ENCODE data around the gene YWHAH. TPM values are rescaled to one million over a fixed set of nuclear protein-coding genes. Genes with fewer than 3 reads are reported as not detected.
A peak's percentile ranks its signal among the peaks of the same experiment; 100 is the strongest.

Gene YWHAH
- total RNA-seq, 1 donor: 146 TPM

GRCh38 chr22:31937341-31937740 is 7.0 kb upstream of the YWHAH start:
- Histone ChIP-seq H3K27me3 (ENCODE audit: insufficient read depth, low read length) (peaks cover 7% of the 10 kb centered on the region), H3K4me3 (ENCODE audit: insufficient read depth, low read length) (no peak overlapping the region), H3K36me3 (ENCODE audit: insufficient read depth, low read length) (no peaks in the 10 kb centered on the region), H4K20me1 (ENCODE audit: insufficient read depth, low read length) (no peaks in the 10 kb centered on the region), H3K4me1 (ENCODE audit: insufficient read depth, low read length) (no peaks in the 10 kb centered on the region), H3K27ac (ENCODE audit: low read depth, low read length) (no peak overlapping the region), H3K79me2 (ENCODE audit: insufficient read depth, low read length) (no peaks in the 10 kb centered on the region), H3K4me2 (ENCODE audit: insufficient read depth, low read length) (no peak overlapping the region), H2AFZ (ENCODE audit: low read length) (no peak overlapping the region), H3K9me3 (ENCODE audit: low read depth, low read length) (no peaks in the 10 kb centered on the region)
- no peak for DNase-seq (ENCODE audit: insufficient read length, low spot score, missing footprints)
- TF ChIP-seq CTCF (IDR thresholded peaks at IDR 0.05; ENCODE audit: extremely low read depth, low read depth, low read length): no peak

- Histone ChIP-seq H3K27ac (ENCODE audit: low read depth, low read length) (no peak overlapping the region), H3K4me3 (ENCODE audit: insufficient read depth, low read length) (no peak overlapping the region), H3K36me3 (ENCODE audit: insufficient read depth, low read length) (no peaks in the 10 kb centered on the region), H3K27me3 (ENCODE audit: insufficient read depth, low read length) (peaks cover 3% of the 10 kb centered on the region), H3K9me3 (ENCODE audit: low read depth, low read length) (no peaks in the 10 kb centered on the region), H2AFZ (ENCODE audit: low read length) (no peak overlapping the region), H3K79me2 (ENCODE audit: insufficient read depth, low read length) (no peaks in the 10 kb centered on the region), H3K4me1 (ENCODE audit: insufficient read depth, low read length) (no peaks in the 10 kb centered on the region), H4K20me1 (ENCODE audit: insufficient read depth, low read length) (no peaks in the 10 kb centered on the region), H3K4me2 (ENCODE audit: insufficient read depth, low read length) (no peak overlapping the region)
- peak; percentile 19 for DNase-seq (ENCODE audit: insufficient read length, low spot score, missing footprints)
- TF ChIP-seq CTCF (IDR thresholded peaks at IDR 0.05; ENCODE audit: extremely low read depth, low read depth, low read length): no peak
Observed at GRCh38 chr22:31938296-31938695, 6.0 kb upstream of the YWHAH start.

- no peak for TF ChIP-seq CTCF (IDR thresholded peaks at IDR 0.05; ENCODE audit: extremely low read depth, low read depth, low read length)
- peaks cover 4% of the 10 kb centered on the region for H3K4me1 ChIP-seq (ENCODE audit: insufficient read depth, low read length)
- H4K20me1 ChIP-seq (ENCODE audit: insufficient read depth, low read length): peaks cover 3% of the 10 kb centered on the region
- H2AFZ ChIP-seq (ENCODE audit: low read length): no peak overlapping the region
- no peaks in the 10 kb centered on the region for H3K9me3 ChIP-seq (ENCODE audit: low read depth, low read length)
- H3K27ac ChIP-seq (ENCODE audit: low read depth, low read length): no peak overlapping the region
- H3K27me3 ChIP-seq (ENCODE audit: insufficient read depth, low read length): peaks cover 3% of the 10 kb centered on the region
- H3K36me3 ChIP-seq (ENCODE audit: insufficient read depth, low read length): no peaks in the 10 kb centered on the region
- peaks cover 11% of the 10 kb centered on the region for H3K79me2 ChIP-seq (ENCODE audit: insufficient read depth, low read length)
- no peak overlapping the region for H3K4me3 ChIP-seq (ENCODE audit: insufficient read depth, low read length)
- no peak for DNase-seq (ENCODE audit: insufficient read length, low spot score, missing footprints)
- H3K4me2 ChIP-seq (ENCODE audit: insufficient read depth, low read length): no peak overlapping the region
Observed at GRCh38 chr22:31940506-31940905, 3.8 kb upstream of the YWHAH start.

DNA sequence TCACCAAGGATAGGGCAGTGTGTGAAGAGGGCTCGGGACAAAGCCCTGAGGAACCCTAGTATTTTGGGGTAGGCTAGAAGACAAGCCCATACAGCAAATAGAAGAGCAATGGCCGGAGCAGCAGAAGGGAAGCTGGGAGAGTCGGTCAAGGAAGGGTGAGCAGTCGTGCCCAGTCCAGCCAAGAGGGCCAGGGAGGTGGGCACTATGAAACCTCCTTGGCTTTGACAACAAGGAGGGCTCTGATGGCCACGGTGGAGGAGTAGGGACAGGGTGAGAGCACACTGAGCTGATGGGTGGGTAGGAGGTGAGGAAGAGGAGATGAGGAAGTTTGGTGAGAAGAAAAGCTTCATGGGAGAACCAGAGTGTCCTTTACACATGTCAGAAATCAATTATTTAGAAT is 2.2 kb upstream of the YWHAH start:
- H3K27ac ChIP-seq (ENCODE audit: low read depth, low read length): no peak overlapping the region
- peaks cover 20% of the 10 kb centered on the region for H3K4me1 ChIP-seq (ENCODE audit: insufficient read depth, low read length)
- H3K4me3 ChIP-seq (ENCODE audit: insufficient read depth, low read length): no peak overlapping the region
- DNase-seq (ENCODE audit: insufficient read length, low spot score, missing footprints): no peak
- H3K9me3 ChIP-seq (ENCODE audit: low read depth, low read length): no peaks in the 10 kb centered on the region
- no peak for TF ChIP-seq CTCF (IDR thresholded peaks at IDR 0.05; ENCODE audit: extremely low read depth, low read depth, low read length)
- H4K20me1 ChIP-seq (ENCODE audit: insufficient read depth, low read length): peaks cover 18% of the 10 kb centered on the region
- H3K79me2 ChIP-seq (ENCODE audit: insufficient read depth, low read length): peaks cover 26% of the 10 kb centered on the region
- no peak overlapping the region for H2AFZ ChIP-seq (ENCODE audit: low read length)
- no peak overlapping the region for H3K4me2 ChIP-seq (ENCODE audit: insufficient read depth, low read length)
- H3K36me3 ChIP-seq (ENCODE audit: insufficient read depth, low read length): no peaks in the 10 kb centered on the region
- H3K27me3 ChIP-seq (ENCODE audit: insufficient read depth, low read length): peaks cover 3% of the 10 kb centered on the region

All from osteoblast (primary cell).